CD4-positive, alpha-beta memory T cell (primary cell): Measurements from ENCODE around the gene ANKRD13C. TPM values are rescaled to one million over a fixed set of nuclear protein-coding genes. Genes with fewer than 3 reads are reported as not detected.
A peak's percentile ranks its signal among the peaks of the same experiment; 100 is the strongest.

Experiments
- CTCF ChIA-PET: fragments of 350-600 bp; sonication (Branson Sonifier 250); formaldehyde crosslinking; loops from one replicate; lab custom pipeline; 2021; ENCODE audit warnings: inconsistent platforms; ENCODE audit not compliant: partially characterized antibody; lab: Charles Lee
- POLR2A ChIA-PET: fragments of 350-600 bp; sonication (Branson Sonifier 250); formaldehyde crosslinking; loops from one replicate; lab custom pipeline; 2021; ENCODE audit not compliant: partially characterized antibody; lab: Charles Lee
- DNase-seq, 5 donors: peaks; one replicate each; pipeline versions ENCODE4 v3.0.0 to v3.0.0-alpha.2; 2020 to 2022; ENCODE audit warnings: mixed read lengths in 1 of 5
- H3K27ac ChIP-seq: one replicate; pipeline ENCODE4 v1.7.0; 2013; ENCODE audit warnings: low read depth, low read length
- H3K27me3 ChIP-seq: 2 replicates; pipeline ENCODE4 v1.7.0; 2013; ENCODE audit warnings: mild to moderate bottlenecking, low read length, moderate library complexity; ENCODE audit not compliant: insufficient read depth
- H3K36me3 ChIP-seq: 2 replicates; pipeline ENCODE4 v1.7.0; 2013; ENCODE audit warnings: mild to moderate bottlenecking, low read length, moderate library complexity; ENCODE audit not compliant: insufficient read depth
- H3K4me1 ChIP-seq: 2 replicates; pipeline ENCODE4 v1.7.0; 2013; ENCODE audit warnings: mild to moderate bottlenecking, low read length, moderate library complexity; ENCODE audit not compliant: insufficient read depth
- H3K4me3 ChIP-seq, 2 donors: one replicate each; pipeline ENCODE4 v1.7.0; 2013; ENCODE audit warnings: low read length in 2 of 2, mild to moderate bottlenecking in 1 of 2
- H3K9me3 ChIP-seq, 2 donors: one replicate each; pipeline ENCODE4 v1.7.0; 2013; ENCODE audit warnings: low read length in 2 of 2, control low read depth in 1 of 2; ENCODE audit not compliant: control insufficient read depth in 1 of 2
- H3K27ac Mint-ChIP-seq, 7 donors: one replicate each; pipeline ENCODE4 v1.8.0; 2020 to 2021; ENCODE audit warnings: mixed read lengths in 7 of 7, mild to moderate bottlenecking in 6 of 7, inconsistent platforms in 3 of 7, moderate library complexity in 3 of 7
- H3K27me3 Mint-ChIP-seq, 2 donors: one replicate each; pipeline ENCODE4 v1.8.0; 2020 to 2021; ENCODE audit warnings: mixed read lengths in 2 of 2
- H3K36me3 Mint-ChIP-seq, 2 donors: one replicate each; pipeline ENCODE4 v1.8.0; 2020 to 2021; ENCODE audit warnings: mixed read lengths in 2 of 2, inconsistent platforms in 1 of 2, mild to moderate bottlenecking in 1 of 2
- H3K4me1 Mint-ChIP-seq, 4 donors: one replicate each; pipeline ENCODE4 v1.8.0; 2020 to 2021; ENCODE audit warnings: mixed read lengths in 4 of 4, mild to moderate bottlenecking in 1 of 4
- H3K4me3 Mint-ChIP-seq, 8 donors: one replicate each; pipeline ENCODE4 v1.8.0; 2020 to 2021; ENCODE audit warnings: mixed read lengths in 8 of 8, mild to moderate bottlenecking in 7 of 8, moderate library complexity in 6 of 8, inconsistent platforms in 3 of 8
- H3K9me3 Mint-ChIP-seq, 8 donors: one replicate each; pipeline ENCODE4 v1.8.0; 2020 to 2021; ENCODE audit warnings: mixed read lengths in 8 of 8, mild to moderate bottlenecking in 5 of 8, inconsistent platforms in 3 of 8, moderate library complexity in 1 of 8
- intact Hi-C: fragments of 100-400 bp; cut with micrococcal nuclease; formaldehyde crosslinking; loops from one replicate; pipeline ENCODE4 v1.15.1; 2023
- polyA plus RNA-seq, 2 donors: library from polyadenylated mRNA; unstranded; fragments of 300-500 nt; fragmentation: Illumina TruSeq; gene quantifications; one replicate each; pipeline ENCODE4 v1.2.3, GENCODE V29; 2021
- total RNA-seq, 2 experiments: library from RNA; stranded (reverse); gene quantifications; one replicate each; pipeline ENCODE4 v1.2.3, GENCODE V29; 2021

ANKRD13C gene
- total and polyA plus RNA-seq, 4 experiments from 2014 or later, result 12.9 to 34.0 (median 22.9) TPM

- H3K9me3 Mint-ChIP-seq, result no peaks in the 10 kb centered on the region
- intact Hi-C loops, result no loop called here
- peaks cover 29 to 55% (median 43%) of the 10 kb centered on the region in 4 donors for H3K4me1 Mint-ChIP-seq
- ChIA-PET POLR2A (interaction anchor here (1.3 kb wide), 1 partner anchor 10 kb away, joined by 6 read pairs; the partner anchor contains the start of gene SRSF11), CTCF (interaction anchor here (3.9 kb wide), 1 partner anchor 10 kb away, joined by 20 read pairs; the partner anchor contains the start of gene SRSF11)
- Histone ChIP-seq H3K27ac (peak overlapping the region; percentile 27), H3K36me3 (peaks cover 7% of the 10 kb centered on the region), H3K4me1 (peaks cover 39% of the 10 kb centered on the region), H3K9me3 (no peaks in the 10 kb centered on the region), H3K4me3 (no peak overlapping the region), H3K27me3 (no peaks in the 10 kb centered on the region)
- no peaks in the 10 kb centered on the region for H3K27me3 Mint-ChIP-seq
- H3K27ac Mint-ChIP-seq, result peak overlapping the region in 1 of 7 donors; percentile 66
- H3K36me3 Mint-ChIP-seq, result peaks cover 10 to 50% of the 10 kb centered on the region in 2 donors
- DNase-seq, result no peak
- peak overlapping the region in 1 of 8 donors; percentile 39 for H3K4me3 Mint-ChIP-seq
Measured at GRCh38 chr1:70210820-70211219, 143.7 kb downstream of the ANKRD13C start.

Other genes with a start within 250 kb of the ANKRD13C start
- gene LRRC40, start 149.1 kb downstream of the ANKRD13C start, total RNA-seq, result 10 to 100 TPM; 11.3 to 11.6 TPM
- gene LRRC40, start 149.1 kb downstream of the ANKRD13C start, polyA plus RNA-seq, result 1 to 10 TPM; 5.4 to 9.1 TPM
- 100 to 1,000 TPM; 359 to 374 TPM for gene SRSF11, start 133.3 kb downstream of the ANKRD13C start, total RNA-seq
- gene SRSF11, start 133.3 kb downstream of the ANKRD13C start, polyA plus RNA-seq, result 100 to 1,000 TPM in 1 of 2 donors, 10 to 100 TPM in 1; 65.8 to 105 TPM
- gene CTH, start 56.5 kb upstream of the ANKRD13C start, total RNA-seq, result 1 to 10 TPM; 2.0 to 2.9 TPM
- 1 to 10 TPM; 1.3 to 1.9 TPM for gene CTH, start 56.5 kb upstream of the ANKRD13C start, polyA plus RNA-seq